OCI-LY3 (cell line): ENCODE data around the gene TARS1.

Source experiments
- H2AFZ ChIP-seq: fragments of 200-600, 300-600 bp; shearing (Covaris generic); 2 replicates; pipeline ENCODE4 v1.6.0; 2014; ENCODE audit warnings: antibody characterized with exemption, low read depth, low read length
- H3K27ac ChIP-seq: fragments of 200-600, 300-600 bp; sonication (generic); 2 replicates; pipeline ENCODE4 v1.5.1; 2014; ENCODE audit warnings: mild to moderate bottlenecking, low read length, moderate library complexity, mixed read lengths
- H3K27me3 ChIP-seq: fragments of 200-600, 300-600 bp; sonication (generic); 2 replicates; pipeline ENCODE4 v1.6.1; 2014; ENCODE audit warnings: low read depth, low read length, mixed read lengths
- H3K36me3 ChIP-seq: fragments of 200-600, 300-600 bp; sonication (generic); replicated peaks from 2 replicates; pipeline ENCODE3; 2014; ENCODE audit warnings: low read depth, low read length, mixed read lengths
- H3K4me1 ChIP-seq: fragments of 300-600, 200-600 bp; sonication (generic); 2 replicates; pipeline ENCODE4 v1.6.1; 2014; ENCODE audit warnings: low read length, mixed read lengths
- H3K4me2 ChIP-seq: fragments of 200-600, 300-600 bp; sonication (generic); 2 replicates; pipeline ENCODE4 v1.6.1; 2014; ENCODE audit warnings: low read length, mixed read lengths
- H3K4me3 ChIP-seq: fragments of 300-600, 200-600 bp; sonication (generic); 2 replicates; pipeline ENCODE4 v1.5.1; 2014; ENCODE audit warnings: antibody characterized with exemption, mild to moderate bottlenecking, low read length, moderate library complexity
- H3K79me2 ChIP-seq: fragments of 300-600, 200-600 bp; shearing (Covaris generic); 2 replicates; pipeline ENCODE4 v1.6.1; 2014; ENCODE audit warnings: mild to moderate bottlenecking, low read length, mixed read lengths
- H3K9ac ChIP-seq: fragments of 300-600, 200-600 bp; shearing (Covaris generic); 2 replicates; pipeline ENCODE4 v1.6.0; 2014; ENCODE audit warnings: mild to moderate bottlenecking, low read length, moderate library complexity
- H3K9me3 ChIP-seq: fragments of 200-600, 300-600 bp; shearing (Covaris generic); 2 replicates; pipeline ENCODE4 v1.6.1; 2014; ENCODE audit warnings: low read length, mixed read lengths; ENCODE audit not compliant: insufficient read depth
- H4K20me1 ChIP-seq: fragments of 200-600, 300-600 bp; sonication (generic); 2 replicates; pipeline ENCODE4 v1.6.1; 2016; ENCODE audit warnings: low read length, mixed read lengths; ENCODE audit not compliant: insufficient read depth
- EZH2phosphoT487 ChIP-seq: fragments of 200-600 bp; shearing (Covaris generic); IDR thresholded peaks from 2 replicates; pipeline ENCODE4 v1.6.1; 2018; ENCODE audit warnings: antibody characterized with exemption, mixed run types, low read depth
- TF ChIP-seq, protein P1 (sequence below): fragments of 200-600, 300-600 bp; sonication (generic); IDR thresholded peaks from 2 replicates; pipeline ENCODE4 v1.5.1; 2014; ENCODE audit warnings: antibody characterized with exemption, low read length, low read depth

TARS1 gene

DNA sequence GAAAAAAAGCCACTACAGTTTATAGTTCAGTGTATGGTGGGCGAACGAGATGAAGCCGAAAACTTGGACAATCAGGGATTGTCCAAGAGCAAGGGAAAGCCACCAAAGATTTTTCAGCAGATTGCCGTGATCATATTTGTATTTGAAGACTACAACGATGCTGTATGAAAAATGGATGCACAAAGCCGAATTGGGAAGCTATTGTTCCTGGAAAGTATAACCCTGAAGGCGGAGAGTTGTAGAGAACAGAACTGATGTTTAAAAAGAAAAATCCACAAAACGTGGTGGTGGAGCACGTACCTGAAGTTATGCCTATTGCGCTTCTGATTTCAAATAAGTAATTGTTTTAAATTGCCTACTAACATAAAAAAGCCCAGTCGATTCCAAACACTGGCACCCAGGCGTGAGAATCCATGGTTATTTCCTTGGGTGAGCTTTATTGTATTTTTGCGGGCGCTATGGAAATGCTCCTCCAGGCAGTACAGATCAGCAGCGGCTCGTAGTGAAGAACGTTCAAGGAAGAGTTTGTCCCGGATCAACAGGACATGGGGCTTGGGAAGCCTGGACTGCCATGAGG, 772 bp upstream of the TARS1 start:
- Histone ChIP-seq H3K4me3 (peak overlapping the region; percentile 95), H3K36me3 (peaks cover 13% of the 10 kb centered on the region), H3K9me3 (no peaks in the 10 kb centered on the region), H3K9ac (peak overlapping the region; percentile 71), H3K4me2 (peak overlapping the region; percentile 82), H3K79me2 (peaks cover 54% of the 10 kb centered on the region), H4K20me1 (peaks cover 15% of the 10 kb centered on the region), H3K27me3 (no peaks in the 10 kb centered on the region), H3K4me1 (peaks cover 13% of the 10 kb centered on the region), H3K27ac (peak overlapping the region; percentile 90), H2AFZ (0 out of 2 replicates have a peak overlapping the region, but pooled peaks have one; percentile 36)
- TF ChIP-seq, protein P1, sequence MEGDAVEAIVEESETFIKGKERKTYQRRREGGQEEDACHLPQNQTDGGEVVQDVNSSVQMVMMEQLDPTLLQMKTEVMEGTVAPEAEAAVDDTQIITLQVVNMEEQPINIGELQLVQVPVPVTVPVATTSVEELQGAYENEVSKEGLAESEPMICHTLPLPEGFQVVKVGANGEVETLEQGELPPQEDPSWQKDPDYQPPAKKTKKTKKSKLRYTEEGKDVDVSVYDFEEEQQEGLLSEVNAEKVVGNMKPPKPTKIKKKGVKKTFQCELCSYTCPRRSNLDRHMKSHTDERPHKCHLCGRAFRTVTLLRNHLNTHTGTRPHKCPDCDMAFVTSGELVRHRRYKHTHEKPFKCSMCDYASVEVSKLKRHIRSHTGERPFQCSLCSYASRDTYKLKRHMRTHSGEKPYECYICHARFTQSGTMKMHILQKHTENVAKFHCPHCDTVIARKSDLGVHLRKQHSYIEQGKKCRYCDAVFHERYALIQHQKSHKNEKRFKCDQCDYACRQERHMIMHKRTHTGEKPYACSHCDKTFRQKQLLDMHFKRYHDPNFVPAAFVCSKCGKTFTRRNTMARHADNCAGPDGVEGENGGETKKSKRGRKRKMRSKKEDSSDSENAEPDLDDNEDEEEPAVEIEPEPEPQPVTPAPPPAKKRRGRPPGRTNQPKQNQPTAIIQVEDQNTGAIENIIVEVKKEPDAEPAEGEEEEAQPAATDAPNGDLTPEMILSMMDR, result no peak
- TF ChIP-seq EZH2phosphoT487, result no peak

DNA sequence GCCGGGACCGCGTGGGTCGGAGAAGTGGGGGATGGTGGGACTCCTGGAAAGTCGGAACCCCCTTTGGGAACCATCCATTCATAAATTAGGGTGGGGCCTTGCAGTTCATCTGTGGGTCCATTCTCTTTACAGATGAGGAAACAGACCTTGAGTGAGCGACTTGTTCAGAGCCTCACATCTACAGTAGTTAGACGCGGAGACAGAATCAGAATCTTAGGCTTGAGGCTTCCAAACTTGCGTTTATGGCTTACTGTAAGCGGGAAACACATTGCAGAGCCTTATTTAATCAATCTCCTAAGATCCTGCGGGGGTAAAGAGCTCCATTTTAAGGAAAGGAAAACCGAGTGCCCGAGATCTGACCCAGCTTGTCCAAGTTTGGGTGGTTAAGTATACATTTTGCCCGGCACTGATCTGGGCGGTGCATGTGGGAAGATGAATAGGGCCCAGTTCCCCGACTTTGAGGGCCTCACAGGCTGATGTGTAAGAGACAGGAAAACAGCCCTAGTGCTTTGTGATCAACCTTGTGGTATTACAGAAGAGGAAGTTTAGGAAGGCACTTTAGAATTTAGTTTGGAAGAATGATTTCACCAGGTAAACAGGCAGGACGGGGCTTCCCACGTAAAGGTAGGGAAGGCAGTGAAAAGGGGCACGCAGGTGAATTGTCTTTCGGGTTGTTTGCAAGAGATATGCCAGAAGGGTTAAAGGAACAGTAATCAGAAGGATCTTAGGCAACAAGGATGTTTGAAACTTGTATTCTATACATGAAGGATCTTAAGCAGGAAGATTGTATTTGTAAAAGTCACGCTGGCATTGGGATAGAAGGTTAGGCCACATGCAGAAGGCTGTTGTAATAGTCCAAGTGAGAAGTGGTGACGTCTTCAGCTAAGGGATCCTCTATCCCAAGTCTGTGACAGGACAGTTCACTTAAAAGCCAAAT, 744 bp downstream of the TARS1 start:
- TF ChIP-seq EZH2phosphoT487, result no peak
- TF ChIP-seq, protein P1, result no peak
- Histone ChIP-seq H2AFZ (peak overlapping the region; percentile 67; the same call in 1 of the 2 replicates), H3K9ac (peak overlapping the region; percentile 93)

DNA sequence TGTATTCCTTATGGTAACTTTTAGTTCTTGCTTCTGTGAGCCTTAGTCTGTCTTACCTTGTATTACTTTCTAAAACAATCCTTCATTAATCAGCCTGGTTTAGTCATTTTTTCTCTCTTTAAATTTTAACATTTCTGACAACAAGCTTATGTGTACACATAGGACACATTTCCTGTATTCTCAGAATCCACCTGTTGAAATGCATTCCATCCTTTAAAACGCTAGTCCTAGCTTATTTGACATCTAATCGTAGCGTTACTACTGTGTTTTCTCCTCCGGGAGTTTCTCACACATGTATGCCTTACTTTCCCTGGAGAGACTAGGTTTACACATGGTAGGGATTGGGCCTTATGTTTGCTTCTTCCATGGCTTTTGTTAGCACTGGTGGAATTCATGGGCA, 3.8 kb downstream of the TARS1 start:
- TF ChIP-seq EZH2phosphoT487, result no peak
- TF ChIP-seq, protein P1, result no peak
- Histone ChIP-seq H3K27me3 (no peaks in the 10 kb centered on the region), H3K4me2 (no peak overlapping the region), H4K20me1 (peaks cover 23% of the 10 kb centered on the region), H3K9me3 (no peaks in the 10 kb centered on the region), H3K4me3 (no peak overlapping the region), H3K36me3 (peaks cover 42% of the 10 kb centered on the region), H3K9ac (no peak overlapping the region), H3K4me1 (peaks cover 8% of the 10 kb centered on the region), H3K79me2 (peaks cover 92% of the 10 kb centered on the region), H3K27ac (no peak overlapping the region), H2AFZ (no peak overlapping the region)

More for the DNA sequence above, 744 bp downstream of the TARS1 start:
- Histone ChIP-seq H3K27ac (peak overlapping the region; percentile 90), H4K20me1 (peaks cover 19% of the 10 kb centered on the region), H3K9me3 (no peaks in the 10 kb centered on the region), H3K27me3 (no peaks in the 10 kb centered on the region), H3K4me3 (peak overlapping the region; percentile 95), H3K36me3 (peaks cover 27% of the 10 kb centered on the region), H3K4me1 (peaks cover 13% of the 10 kb centered on the region), H3K79me2 (peaks cover 69% of the 10 kb centered on the region), H3K4me2 (peak overlapping the region; percentile 95)

DNA sequence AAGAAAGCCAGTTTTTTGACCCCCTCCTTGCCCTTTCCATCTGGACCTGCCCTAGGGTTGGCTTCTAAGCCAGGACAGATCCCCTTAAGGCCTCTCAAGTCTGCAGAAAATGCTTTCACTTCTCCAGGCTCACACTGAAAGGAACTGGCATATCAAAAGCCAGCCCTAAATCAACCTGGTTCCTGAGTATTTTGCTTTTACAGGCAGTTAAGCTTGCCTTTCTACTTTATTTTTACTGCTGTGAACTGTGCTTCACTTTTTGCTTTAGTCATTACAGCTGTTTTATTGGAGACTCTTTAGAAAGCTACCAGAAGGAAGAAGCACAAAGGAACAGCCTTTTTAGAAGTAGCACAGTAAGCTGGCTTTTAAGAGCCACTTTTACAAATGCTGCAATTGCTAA, 5.0 kb downstream of the TARS1 start:
- H3K79me2 ChIP-seq, result peaks cover 88% of the 10 kb centered on the region
- no peak overlapping the region for H3K4me2 ChIP-seq
- no peak overlapping the region for H3K4me3 ChIP-seq
- no peak overlapping the region for H3K9ac ChIP-seq
- no peak for TF ChIP-seq EZH2phosphoT487
- TF ChIP-seq, protein P1, result no peak
- no peak overlapping the region for H2AFZ ChIP-seq
- peaks cover 48% of the 10 kb centered on the region for H3K36me3 ChIP-seq
- H3K9me3 ChIP-seq, result no peaks in the 10 kb centered on the region
- H3K27ac ChIP-seq, result no peak overlapping the region
- H3K27me3 ChIP-seq, result no peaks in the 10 kb centered on the region
- peaks cover 4% of the 10 kb centered on the region for H3K4me1 ChIP-seq
- peaks cover 23% of the 10 kb centered on the region for H4K20me1 ChIP-seq
